Neural progenitor cell (in vitro differentiated cells): ENCODE data around the gene NRK. TPM values are rescaled to one million over a fixed set of nuclear protein-coding genes. Genes with fewer than 3 reads are reported as not detected.
"Not testable (repeated sequence)": the region's sequence is repeated elsewhere in the genome, so short reads cannot be mapped to it uniquely, and the experiment has no call there.

Experiments used
- DNase-seq: peaks from one replicate; pipeline ENCODE4 v3.0.0-alpha.2; 2016; ENCODE audit warnings: low spot score
- H2AFZ ChIP-seq: fragments of 200-600 bp; sonication (generic); replicated peaks from 2 replicates; pipeline ENCODE4 v1.6.1; 2016; ENCODE audit warnings: antibody characterized with exemption
- H3F3A ChIP-seq: fragments of 200-600 bp; sonication (generic); 2 replicates; pipeline ENCODE4 v1.6.1; 2016; ENCODE audit warnings: antibody characterized with exemption, low read depth
- H3K27ac ChIP-seq: fragments of 200-600 bp; sonication (generic); 2 replicates; pipeline ENCODE4 v1.5.1; 2016; ENCODE audit warnings: mild to moderate bottlenecking
- H3K27me3 ChIP-seq: fragments of 200-600 bp; sonication (generic); 2 replicates; pipeline ENCODE4 v1.6.1; 2016; ENCODE audit warnings: mild to moderate bottlenecking, moderate library complexity
- H3K36me3 ChIP-seq: fragments of 200-600 bp; sonication (generic); 2 replicates; pipeline ENCODE4 v1.5.1; 2016
- H3K4me1 ChIP-seq: fragments of 200-600 bp; sonication (generic); 2 replicates; pipeline ENCODE4 v1.6.1; 2016; ENCODE audit warnings: mixed run types
- H3K4me2 ChIP-seq: fragments of 200-600 bp; sonication (generic); 2 replicates; pipeline ENCODE4 v1.6.1; 2016
- H3K4me3 ChIP-seq: fragments of 200-600 bp; sonication (generic); 2 replicates; pipeline ENCODE4 v1.5.1; 2016
- H3K79me2 ChIP-seq: fragments of 200-600 bp; sonication (generic); 2 replicates; pipeline ENCODE4 v1.6.1; 2016; ENCODE audit warnings: low read depth
- H3K9ac ChIP-seq: fragments of 200-600 bp; sonication (generic); 2 replicates; pipeline ENCODE4 v1.6.1; 2016
- H3K9me3 ChIP-seq: fragments of 200-600 bp; sonication (generic); 2 replicates; pipeline ENCODE4 v1.5.1; 2016; ENCODE audit warnings: low read depth
- H4K20me1 ChIP-seq: fragments of 200-600 bp; sonication (generic); 2 replicates; pipeline ENCODE4 v1.6.1; 2016; ENCODE audit warnings: low read depth
- H3K27ac Mint-ChIP-seq: 3 replicates; pipeline ENCODE4 v1.8.0; 2021; ENCODE audit warnings: mixed read lengths
- H3K27me3 Mint-ChIP-seq: 2 replicates; pipeline ENCODE4 v1.8.0; 2022; ENCODE audit warnings: low read depth, mild to moderate bottlenecking, inconsistent platforms, moderate library complexity, mixed read lengths; ENCODE audit not compliant: insufficient read depth
- H3K36me3 Mint-ChIP-seq: 3 replicates; pipeline ENCODE4 v1.8.0; 2021; ENCODE audit warnings: mixed read lengths
- H3K4me1 Mint-ChIP-seq: 3 replicates; pipeline ENCODE4 v1.8.0; 2021; ENCODE audit warnings: mixed read lengths
- H3K4me3 Mint-ChIP-seq: 3 replicates; pipeline ENCODE4 v1.8.0; 2021; ENCODE audit warnings: mild to moderate bottlenecking, moderate library complexity, mixed read lengths
- H3K9me3 Mint-ChIP-seq: 3 replicates; pipeline ENCODE4 v1.8.0; 2020; ENCODE audit warnings: mixed read lengths
- CTCF ChIP-seq: fragments of 200-600 bp; sonication (generic); IDR thresholded peaks from 2 replicates; pipeline ENCODE4 v1.5.1; 2017; ENCODE audit warnings: antibody characterized with exemption, mild to moderate bottlenecking
- EZH2 ChIP-seq: fragments of 200-600 bp; sonication (generic); IDR thresholded peaks from 2 replicates; pipeline ENCODE4 v1.6.1; 2017; ENCODE audit warnings: antibody characterized with exemption, mild to moderate bottlenecking, moderate library complexity
- EZH2phosphoT487 ChIP-seq: fragments of 200-600 bp; sonication (generic); IDR thresholded peaks from 2 replicates; pipeline ENCODE4 v1.6.1; 2017; ENCODE audit warnings: antibody characterized with exemption
- total RNA-seq: library from RNA; depleted of rRNA; stranded (reverse); fragments of >200 nt; gene quantifications from 2 replicates; pipeline ENCODE4 v1.2.3, GENCODE V29; 2015; ENCODE audit warnings: low replicate concordance

The NRK gene
- total RNA-seq, 1 donor from 2014 or later = not detected

GRCh38 chrX:105781804-105782203, 40.5 kb upstream of the NRK start:
- Histone ChIP-seq H3K4me2 (no peak overlapping the region), H2AFZ (no peak overlapping the region), H3K4me1 (no peaks in the 10 kb centered on the region), H3F3A (no peaks in the 10 kb centered on the region), H3K9me3 (peaks cover 3% of the 10 kb centered on the region), H3K79me2 (no peaks in the 10 kb centered on the region), H3K27ac (no peak overlapping the region), H3K27me3 (no peaks in the 10 kb centered on the region), H3K36me3 (no peaks in the 10 kb centered on the region), H3K9ac (no peak overlapping the region), H4K20me1 (no peaks in the 10 kb centered on the region), H3K4me3 (no peak overlapping the region)
- Mint-ChIP-seq H3K4me1 (no peaks in the 10 kb centered on the region), H3K36me3 (no peaks in the 10 kb centered on the region), H3K27ac (no peak overlapping the region), H3K27me3 (peaks cover 2% of the 10 kb centered on the region), H3K4me3 (no peak overlapping the region), H3K9me3 (no peaks in the 10 kb centered on the region)
- DNase-seq = no peak
- TF ChIP-seq CTCF (no peak), EZH2phosphoT487 (no peak), EZH2 (no peak)

DNA sequence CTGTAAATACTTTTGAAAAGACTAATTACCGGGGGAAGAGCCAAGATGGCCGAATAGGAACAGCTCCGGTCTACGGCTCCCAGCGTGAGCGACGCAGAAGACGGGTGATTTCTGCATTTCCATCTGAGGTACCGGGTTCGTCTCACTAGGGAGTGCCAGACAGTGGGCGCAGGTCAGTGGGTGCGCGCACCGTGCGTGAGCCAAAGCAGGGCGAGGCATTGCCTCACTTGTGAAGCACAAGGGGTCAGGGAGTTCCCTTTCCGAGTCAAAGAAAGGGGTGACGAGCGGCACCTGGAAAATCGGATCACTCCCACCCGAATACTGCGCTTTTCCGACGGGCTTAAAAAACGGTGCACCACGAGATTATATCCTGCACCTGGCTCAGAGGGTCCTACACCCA, 25.5 kb upstream of the NRK start:
- not testable (repeated sequence) for H3K27ac ChIP-seq, H4K20me1 ChIP-seq, H3K27me3 Mint-ChIP-seq, H3K9ac ChIP-seq, H3K9me3 ChIP-seq, H3K4me1 Mint-ChIP-seq, H3K4me1 ChIP-seq, DNase-seq, H3K9me3 Mint-ChIP-seq, H3K36me3 Mint-ChIP-seq, H2AFZ ChIP-seq, H3K27me3 ChIP-seq, H3F3A ChIP-seq, H3K36me3 ChIP-seq, H3K79me2 ChIP-seq
- H3K4me3 Mint-ChIP-seq = peak overlapping the region; percentile 64
- Histone ChIP-seq H3K4me2 (peak overlapping the region; percentile 58), H3K4me3 (peak overlapping the region; percentile 39)
- peak overlapping the region; percentile 53 for H3K27ac Mint-ChIP-seq

DNA sequence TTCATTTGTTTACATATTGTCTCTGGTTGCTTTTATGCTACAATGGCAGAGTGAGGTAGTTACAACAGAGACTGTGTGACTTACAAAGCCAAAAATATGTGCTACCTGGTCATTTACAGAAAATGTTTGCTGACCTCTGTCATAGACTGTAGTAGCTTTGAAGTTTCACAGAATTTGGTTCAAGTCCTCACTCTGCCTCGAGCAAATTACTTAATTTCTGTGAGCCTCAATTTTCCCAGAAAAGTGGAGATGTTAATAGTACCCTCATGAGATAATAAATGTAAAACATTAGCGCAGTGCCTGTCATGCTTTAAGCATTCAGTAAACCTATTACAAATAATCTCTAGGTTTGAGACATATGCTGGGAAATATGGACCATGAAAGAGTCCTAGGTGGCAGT, 18.4 kb upstream of the NRK start:
- H3K4me3 ChIP-seq = no peak overlapping the region
- H3K79me2 ChIP-seq = no peaks in the 10 kb centered on the region
- no peaks in the 10 kb centered on the region for H3K4me1 ChIP-seq
- H3K9me3 Mint-ChIP-seq = peaks cover 5% of the 10 kb centered on the region
- no peak for TF ChIP-seq CTCF
- TF ChIP-seq EZH2phosphoT487 = no peak
- TF ChIP-seq EZH2 = no peak
- no peak overlapping the region for H3K4me2 ChIP-seq
- H3K4me3 Mint-ChIP-seq = no peak overlapping the region
- no peaks in the 10 kb centered on the region for H3K27me3 Mint-ChIP-seq
- H3F3A ChIP-seq = no peaks in the 10 kb centered on the region
- no peaks in the 10 kb centered on the region for H3K36me3 Mint-ChIP-seq
- no peak for DNase-seq
- H4K20me1 ChIP-seq = no peaks in the 10 kb centered on the region
- H3K9me3 ChIP-seq = peaks cover 4% of the 10 kb centered on the region
- no peaks in the 10 kb centered on the region for H3K27me3 ChIP-seq
- H2AFZ ChIP-seq = no peak overlapping the region
- H3K36me3 ChIP-seq = no peaks in the 10 kb centered on the region
- no peak overlapping the region for H3K9ac ChIP-seq
- no peak overlapping the region for H3K27ac ChIP-seq
- no peaks in the 10 kb centered on the region for H3K4me1 Mint-ChIP-seq
- no peak overlapping the region for H3K27ac Mint-ChIP-seq

GRCh38 chrX:105805655-105806054, 16.7 kb upstream of the NRK start:
- H3K27me3 Mint-ChIP-seq, H4K20me1 ChIP-seq, H3K36me3 ChIP-seq, H3K79me2 ChIP-seq, H3K9me3 ChIP-seq, H3K9ac ChIP-seq, H3K9me3 Mint-ChIP-seq, H3K27ac ChIP-seq, H3K4me3 ChIP-seq, H3K27me3 ChIP-seq, H3K4me1 Mint-ChIP-seq, H3K4me3 Mint-ChIP-seq, H3F3A ChIP-seq, H3K36me3 Mint-ChIP-seq, H3K27ac Mint-ChIP-seq, H3K4me2 ChIP-seq, DNase-seq, H3K4me1 ChIP-seq, H2AFZ ChIP-seq: not testable (repeated sequence)
